NCI-H187 treated with DMSO at 0.1 percent for 48 hours (cell line): ENCODE data around the gene MISP3.

Experiments
- DNase-seq: peaks from one replicate; lab custom pipeline; 2025; lab: John Stamatoyannopoulos, UW

Gene MISP3

GRCh38 chr19:14053500-14053899, 19.1 kb upstream of the MISP3 start:
- DNase-seq: no peak

DNA sequence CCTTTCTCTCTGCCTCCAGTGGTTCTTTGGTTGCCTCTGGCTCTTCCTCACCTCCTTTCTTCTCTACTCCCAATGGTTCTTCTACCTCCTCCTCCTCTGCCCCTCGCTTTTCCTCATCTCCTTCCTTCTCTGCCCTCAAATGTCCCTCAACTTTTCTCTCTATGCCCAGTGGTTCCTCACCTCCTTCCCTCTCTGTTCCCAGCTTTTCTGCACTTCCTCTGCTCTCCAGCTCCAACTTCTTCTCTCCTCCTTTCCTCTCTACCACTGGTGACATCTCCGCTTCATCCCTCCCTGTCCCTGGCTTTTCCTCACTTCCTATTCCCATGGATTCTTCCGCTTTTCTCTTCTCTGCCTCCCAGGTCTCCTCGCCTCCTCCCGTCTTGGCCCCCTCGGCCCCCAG, 18.5 kb upstream of the MISP3 start:
- no peak for DNase-seq

DNA sequence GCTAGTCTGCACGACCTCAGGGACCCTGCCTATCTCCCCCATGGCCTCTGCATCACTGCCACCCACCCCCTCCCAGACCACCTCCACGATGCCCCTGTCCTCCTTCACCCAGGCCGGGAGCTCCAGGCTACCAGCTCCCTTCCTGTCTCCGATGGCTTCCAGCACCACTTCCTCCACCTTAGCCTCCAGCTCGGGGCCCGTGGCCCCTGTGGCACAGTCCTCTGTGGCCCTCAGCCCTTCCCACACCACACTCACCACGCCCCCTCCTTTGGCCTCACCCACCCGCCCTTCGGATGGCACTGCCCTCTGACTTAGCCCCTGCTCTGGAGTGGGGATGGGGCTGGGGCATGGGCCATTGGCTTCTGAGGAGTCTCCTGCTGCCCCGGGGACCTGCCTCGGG, 17.9 kb upstream of the MISP3 start:
- DNase-seq: no peak

- DNase-seq: no peak
Observed at GRCh38 chr19:14055396-14055795, 17.2 kb upstream of the MISP3 start.

DNA sequence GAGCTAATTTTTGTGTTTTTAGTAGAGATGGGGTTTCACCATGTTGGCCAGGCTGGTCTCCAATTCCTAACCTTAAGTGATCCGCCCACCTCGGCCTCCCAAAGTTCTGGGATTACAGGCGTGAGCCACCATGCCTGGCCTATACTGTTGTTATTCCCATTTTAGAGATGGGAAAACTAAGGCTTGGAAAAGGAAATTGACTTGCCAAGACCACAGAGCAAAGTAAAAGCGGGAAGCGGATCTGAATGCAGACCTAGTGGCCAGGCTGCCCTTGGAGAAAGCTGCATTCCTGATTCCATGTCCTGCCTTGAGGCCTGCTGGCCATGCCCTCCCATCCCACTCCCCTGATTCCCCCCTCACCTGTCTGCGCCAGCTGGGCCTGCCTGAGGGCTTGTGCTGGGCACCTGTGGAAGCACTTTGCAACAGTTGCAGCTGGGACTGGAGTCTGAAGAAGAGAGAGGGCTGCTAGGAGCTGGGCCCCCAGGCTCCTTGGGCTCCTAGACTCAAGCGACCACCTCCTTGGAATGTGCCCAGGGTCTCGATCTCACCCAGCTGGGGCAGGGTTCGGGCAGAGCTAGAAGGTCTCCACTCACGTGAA, 16.4 kb upstream of the MISP3 start:
- DNase-seq: no peak

- no peak for DNase-seq
Observed at GRCh38 chr19:14056741-14057356, 15.7 kb upstream of the MISP3 start.

GRCh38 chr19:14058182-14059092, 14.1 kb upstream of the MISP3 start:
- no peak for DNase-seq

GRCh38 chr19:14059093-14059480, 13.5 kb upstream of the MISP3 start:
- DNase-seq: no peak

- DNase-seq: no peak
Observed at GRCh38 chr19:14059652-14060155, 12.9 kb upstream of the MISP3 start.

- DNase-seq: no peak
Observed at GRCh38 chr19:14061081-14061749, 11.4 kb upstream of the MISP3 start.

DNA sequence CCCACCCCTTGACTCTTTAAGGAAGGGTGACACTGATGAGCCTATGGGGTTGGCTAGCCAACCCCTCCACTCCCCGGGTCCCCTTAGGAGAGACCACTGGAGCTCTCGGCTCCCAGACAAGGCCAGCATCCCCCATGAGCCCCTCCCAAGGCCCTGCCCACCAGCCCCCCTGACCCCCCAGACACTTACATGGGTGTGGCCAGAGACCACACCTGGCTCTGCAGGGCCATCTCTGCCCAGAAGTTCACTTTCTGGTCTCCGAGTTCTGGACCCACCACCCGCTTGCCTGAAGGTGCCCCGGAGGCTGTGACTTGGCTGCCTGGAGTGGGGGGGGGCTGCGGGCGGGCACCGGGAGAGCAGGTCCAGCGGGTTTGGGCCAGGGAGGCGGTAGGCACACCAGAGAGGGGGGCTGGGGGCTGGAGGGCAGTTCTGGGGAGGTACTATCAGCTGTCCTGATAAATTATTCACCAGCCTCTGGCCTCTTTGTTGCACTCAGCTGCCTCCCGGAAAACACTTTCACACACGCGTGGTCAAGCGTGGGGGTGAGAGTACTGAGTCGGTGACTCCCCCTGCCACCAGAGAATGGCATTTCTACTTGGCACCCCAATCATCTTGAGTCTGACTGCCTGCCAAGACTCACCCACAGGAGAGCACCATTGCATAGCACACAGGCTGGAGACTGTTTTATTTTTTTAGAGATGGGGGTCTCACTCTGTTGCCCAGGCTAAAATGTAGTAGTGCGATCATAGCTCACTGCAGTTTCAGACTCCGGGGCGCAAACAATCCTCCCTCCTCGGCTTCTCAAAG, 10.6 kb upstream of the MISP3 start, which contains the start of gene PALM3:
Gene PALM3, minus strand, starts transcription at position 326 of the 807 bp plus-strand sequence. Its CDS starts 96 bp downstream, at position 230.
- DNase-seq: no peak

GRCh38 chr19:14062558-14062855, 10.1 kb upstream of the MISP3 start:
- no peak for DNase-seq

DNA sequence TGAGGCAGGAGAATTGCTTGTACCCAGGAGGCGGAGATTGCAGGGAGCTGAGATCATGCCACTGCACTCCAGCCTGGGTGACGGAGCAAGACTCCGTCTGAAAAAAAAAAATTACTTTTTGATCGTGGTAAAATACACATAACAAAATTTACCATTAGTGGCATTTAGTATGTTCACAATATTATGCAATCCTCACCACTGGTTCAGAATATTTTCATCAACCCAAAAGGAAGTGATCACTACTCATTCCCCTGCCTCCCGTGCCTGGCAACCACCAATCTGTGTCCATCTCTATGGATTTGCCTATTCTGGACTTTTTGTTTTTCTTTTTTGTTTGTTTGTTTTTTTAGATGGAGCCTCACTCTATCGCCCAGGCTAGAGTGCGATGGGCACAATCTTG, 9.5 kb upstream of the MISP3 start:
- DNase-seq: no peak

DNA sequence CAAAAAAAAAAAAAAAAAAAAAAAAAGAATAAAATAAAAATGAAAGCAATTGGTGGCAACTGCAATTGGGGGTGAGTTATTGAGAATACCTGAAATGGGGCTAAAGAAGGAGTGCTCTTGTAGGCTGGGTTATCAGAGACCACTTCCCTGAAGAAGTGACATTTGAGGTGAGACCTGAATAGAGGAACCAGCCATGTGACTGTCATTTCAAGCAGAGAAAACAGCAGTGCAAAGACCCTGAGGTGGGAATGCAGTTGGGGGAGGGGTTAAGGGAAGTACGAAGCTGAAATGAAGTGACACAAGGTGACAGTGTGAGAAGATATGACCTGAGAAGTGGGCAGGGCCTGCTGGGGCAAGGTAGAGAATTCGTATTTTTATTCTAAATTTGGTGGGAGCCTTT, 6.5 kb upstream of the MISP3 start:
- no peak for DNase-seq

DNA sequence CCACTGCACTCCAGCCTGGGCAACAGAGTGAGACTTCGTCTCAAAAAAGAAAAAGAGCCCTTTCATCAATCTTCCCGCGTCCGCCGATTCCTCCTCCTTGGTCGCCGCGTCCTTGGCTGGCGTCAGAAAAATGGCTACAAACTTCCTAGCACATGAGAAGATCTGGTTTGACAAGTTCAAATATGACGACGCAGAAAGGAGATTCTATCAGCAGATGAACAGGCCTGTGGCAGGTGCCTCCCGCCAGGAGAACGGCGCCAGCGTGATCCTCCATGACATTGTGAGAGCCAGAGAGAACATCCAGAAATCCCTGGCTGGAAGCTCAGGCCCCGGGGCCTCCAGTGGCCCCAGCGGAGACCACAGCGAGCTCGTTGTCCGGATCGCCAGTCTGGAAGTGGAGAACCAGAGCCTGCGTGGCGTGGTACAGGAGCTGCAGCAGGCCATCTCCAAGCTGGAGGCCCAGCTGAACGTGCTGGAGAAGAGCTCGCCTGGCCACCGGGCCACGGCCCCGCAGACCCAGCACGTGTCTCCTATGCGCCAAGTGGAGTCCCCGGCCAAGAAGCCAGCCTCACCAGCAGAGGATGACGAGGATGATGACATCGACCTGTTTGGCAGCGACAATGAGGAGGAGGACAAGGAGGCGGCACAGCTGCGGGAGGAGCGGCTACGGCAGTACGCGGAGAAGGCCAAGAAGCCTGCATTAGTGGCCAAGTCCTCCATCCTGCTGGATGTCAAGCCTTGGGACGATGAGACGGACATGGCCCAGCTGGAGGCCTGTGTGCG, 2.1 kb upstream of the MISP3 start:
- no peak for DNase-seq

GRCh38 chr19:14073261-14073924, 807 bp downstream of the MISP3 start:
- no peak for DNase-seq

DNA sequence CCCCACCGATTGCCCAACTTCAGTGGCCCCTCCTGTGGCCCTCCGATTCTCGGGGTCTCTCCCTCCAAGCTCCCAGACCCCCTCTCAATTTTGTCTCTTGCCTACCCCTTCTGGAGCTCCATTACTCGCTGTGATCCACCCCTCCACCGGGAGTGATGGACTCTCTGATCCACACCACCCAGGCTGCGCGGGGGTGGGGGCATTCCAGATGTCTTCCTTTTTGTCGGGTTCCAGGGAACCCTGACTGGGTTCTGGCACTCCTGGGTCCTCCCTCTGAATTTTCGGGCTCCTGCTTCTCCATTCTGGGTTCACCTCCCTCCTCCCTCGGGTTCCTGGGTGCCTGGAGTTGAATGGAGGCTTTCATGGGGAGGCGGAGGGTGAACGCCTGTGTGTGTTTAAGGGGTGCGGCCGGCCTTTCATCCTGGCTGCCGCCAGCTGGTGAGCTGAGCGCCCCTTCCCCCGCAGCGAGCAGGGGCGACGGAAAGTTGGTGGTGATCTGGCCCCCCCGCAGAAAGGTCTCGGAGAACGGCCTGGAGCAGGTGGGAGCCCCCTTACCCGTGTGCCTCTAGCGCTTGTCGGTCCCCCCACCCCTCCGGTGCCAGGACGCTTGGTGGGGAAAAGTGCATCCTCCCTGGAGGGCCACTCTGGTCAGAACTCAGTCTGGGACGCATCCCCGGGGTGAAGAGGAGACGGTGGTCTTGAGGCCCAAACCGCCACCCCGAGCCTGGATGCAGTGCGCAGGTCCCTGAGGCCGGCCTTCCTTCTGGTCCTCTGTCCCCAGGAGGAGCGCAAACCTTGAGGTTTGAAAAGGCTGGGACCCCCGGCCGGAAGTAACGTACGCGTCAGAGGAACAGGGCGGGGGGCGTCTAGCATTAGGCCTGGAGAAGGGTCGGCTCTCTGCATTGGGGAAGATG, 1.6 kb downstream of the MISP3 start:
- DNase-seq: no peak

DNA sequence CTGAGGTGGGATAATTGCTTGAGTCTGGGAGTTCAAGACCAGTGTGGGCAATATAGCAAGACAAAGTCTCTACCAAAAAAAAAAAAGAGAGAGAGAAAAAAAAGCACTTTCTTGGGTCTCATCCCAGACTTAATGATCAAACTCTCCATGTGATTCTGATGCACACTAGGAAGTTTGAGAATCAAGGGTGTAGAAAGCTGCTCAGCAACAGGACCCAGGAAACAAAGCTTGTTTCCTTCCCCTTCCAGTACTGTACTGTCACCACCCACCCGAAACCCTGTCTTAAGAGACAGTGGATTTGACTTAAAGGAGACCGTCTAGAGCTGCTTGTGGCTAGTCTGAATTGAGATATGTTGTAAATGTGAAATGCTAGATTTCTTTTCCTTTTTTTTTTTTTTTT, 5.8 kb downstream of the MISP3 start:
- DNase-seq: no peak
